HG03045 (cell line): ENCODE results near the gene ZSCAN2.
"Not testable (repeated sequence)": the region's sequence is repeated elsewhere in the genome, so short reads cannot be mapped to it uniquely, and the experiment has no call there.

Experiments used
- ATAC-seq: cut with Tn5 transposase; IDR thresholded peaks from one replicate; pipeline ENCODE4 v1.9.1; 2021; ENCODE audit warnings: mild to moderate bottlenecking, moderate library complexity; ENCODE audit not compliant: unreplicated experiment

The ZSCAN2 gene

GRCh38 chr15:84634228-84634837 lies 33.5 kb downstream of the ZSCAN2 start:
- no peak for ATAC-seq

DNA sequence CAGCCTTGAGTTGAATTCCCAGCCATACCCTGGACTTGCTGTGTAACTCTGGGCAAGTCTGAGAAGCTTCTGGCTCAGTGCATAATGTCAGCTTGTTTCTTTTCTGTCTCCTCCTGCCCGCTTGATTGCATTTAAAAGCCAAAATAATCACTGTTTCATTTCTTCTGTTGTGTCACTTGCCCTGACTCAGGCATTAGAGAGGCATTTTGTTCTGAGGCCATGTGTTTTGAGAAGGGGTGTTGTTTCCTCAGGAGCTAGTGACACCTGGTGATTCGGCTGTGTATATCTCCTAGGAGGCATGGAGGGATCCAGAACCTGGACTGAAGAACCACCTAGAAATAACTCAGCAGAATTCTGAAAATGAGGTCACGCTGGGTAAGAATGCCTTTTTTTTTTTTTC lies 37.3 kb downstream of the ZSCAN2 start:
- no peak for ATAC-seq

GRCh38 chr15:84641871-84642270 lies 41.1 kb downstream of the ZSCAN2 start:
- ATAC-seq = not testable (repeated sequence)

- ATAC-seq = not testable (repeated sequence)
Measured at GRCh38 chr15:84642640-84643039, 41.8 kb downstream of the ZSCAN2 start.

- ATAC-seq = no peak
Measured at GRCh38 chr15:84643838-84644237, 43.0 kb downstream of the ZSCAN2 start.

DNA sequence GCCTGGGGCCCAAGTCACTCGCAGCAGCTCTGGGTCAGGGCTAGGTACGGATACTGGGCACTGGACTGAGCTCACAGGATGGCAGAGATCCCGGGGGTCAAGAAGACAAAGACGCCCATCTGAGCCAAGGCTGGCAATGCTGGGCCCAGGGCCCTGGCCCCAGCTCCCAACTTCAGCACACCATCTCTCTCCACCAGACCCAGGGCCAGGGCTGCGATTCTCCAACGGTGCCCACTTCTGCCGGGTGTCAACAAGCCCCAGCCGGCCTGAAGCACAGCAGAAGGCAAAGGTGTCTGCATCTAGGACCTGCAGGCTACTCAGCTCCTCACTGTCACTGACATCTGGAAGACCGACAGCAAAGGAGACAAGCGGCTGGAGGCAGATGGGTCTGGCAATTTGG lies 44.7 kb downstream of the ZSCAN2 start:
- no peak for ATAC-seq

DNA sequence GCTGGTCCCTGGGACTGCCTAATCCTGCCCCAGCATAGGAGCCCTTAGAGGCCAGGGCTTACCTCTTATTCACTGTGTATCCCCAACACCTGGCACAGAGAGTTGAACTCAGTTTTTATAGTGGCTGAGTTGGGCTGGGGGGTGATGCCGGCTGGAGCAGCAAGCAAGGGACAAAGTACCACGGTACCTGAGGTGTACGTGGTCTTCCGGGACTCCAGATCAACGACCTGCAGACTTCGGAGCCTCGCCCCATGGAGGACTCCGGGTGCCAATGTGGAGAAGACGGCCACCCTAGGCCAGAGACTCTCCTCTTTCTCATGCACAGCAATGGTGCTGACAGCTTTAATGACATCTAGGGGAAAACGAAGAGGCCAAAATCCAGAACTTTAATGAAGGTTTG lies 45.2 kb downstream of the ZSCAN2 start:
- no peak for ATAC-seq

DNA sequence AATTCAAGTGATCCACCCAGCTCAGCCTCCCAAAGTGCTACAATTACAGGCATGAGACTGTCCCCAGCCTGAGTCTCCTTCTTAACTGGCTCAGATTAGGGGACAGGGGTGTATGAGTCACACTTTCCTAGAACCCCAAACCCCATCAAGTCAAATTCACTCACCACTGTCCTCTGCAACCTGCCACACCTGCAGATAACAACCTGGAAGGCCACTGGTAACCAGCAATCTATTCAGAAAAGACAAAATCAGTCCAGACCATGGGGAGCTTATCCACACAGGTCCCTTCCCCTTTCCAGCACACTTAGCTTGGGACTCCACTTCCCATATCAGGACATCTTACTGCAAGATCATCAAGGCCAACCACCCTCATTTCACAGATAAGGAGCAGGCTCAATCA lies 46.9 kb downstream of the ZSCAN2 start:
- no peak for ATAC-seq

GRCh38 chr15:84648539-84648938 lies 47.7 kb downstream of the ZSCAN2 start:
- ATAC-seq = no peak

- no peak for ATAC-seq
Measured at GRCh38 chr15:84649706-84650105, 48.9 kb downstream of the ZSCAN2 start.

GRCh38 chr15:84653584-84653909 lies 52.7 kb downstream of the ZSCAN2 start:
- ATAC-seq = no peak

DNA sequence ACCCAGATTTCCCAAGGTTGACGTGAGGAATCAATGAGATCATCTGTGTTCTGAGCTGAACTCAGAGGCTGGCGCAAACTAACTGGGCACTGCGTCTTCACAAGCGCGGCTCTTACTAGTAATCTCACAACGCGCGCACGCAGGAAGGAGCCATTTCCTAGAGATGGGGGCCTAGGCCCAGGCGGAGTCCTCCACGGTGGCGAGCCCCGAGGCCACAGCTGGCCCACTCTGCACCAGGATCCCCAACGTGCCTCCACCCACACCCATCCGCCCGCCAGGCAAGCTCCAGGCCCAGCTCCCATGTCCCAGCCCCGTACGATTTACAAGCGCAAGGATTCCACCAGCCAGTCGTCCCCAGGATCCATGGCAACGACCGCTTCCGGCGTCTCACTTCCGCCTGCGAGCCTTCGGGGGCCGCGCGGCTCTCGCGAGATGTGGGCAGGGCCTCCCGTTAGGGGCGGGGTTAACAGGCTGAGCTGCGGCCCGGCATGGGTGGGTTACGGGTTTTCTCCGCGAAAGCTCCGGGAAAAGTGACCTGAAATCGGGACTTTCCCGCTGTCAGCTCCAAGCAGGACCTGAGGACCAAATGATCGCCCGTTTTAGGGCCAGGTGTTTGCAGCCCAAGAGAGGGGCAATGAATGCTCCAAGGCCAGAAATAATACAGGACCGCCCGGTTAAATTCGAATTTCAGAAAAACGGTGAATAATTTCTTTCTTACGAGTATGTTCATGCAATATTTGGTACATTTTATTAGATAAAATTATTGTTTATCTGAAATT lies 53.3 kb downstream of the ZSCAN2 start, which contains the start of gene WDR73:
TSS of gene WDR73 (minus strand) at position 374 of the 779 bp plus-strand sequence. CDS start at position 365, 9 bp downstream.
- ATAC-seq = peak; percentile 85

DNA sequence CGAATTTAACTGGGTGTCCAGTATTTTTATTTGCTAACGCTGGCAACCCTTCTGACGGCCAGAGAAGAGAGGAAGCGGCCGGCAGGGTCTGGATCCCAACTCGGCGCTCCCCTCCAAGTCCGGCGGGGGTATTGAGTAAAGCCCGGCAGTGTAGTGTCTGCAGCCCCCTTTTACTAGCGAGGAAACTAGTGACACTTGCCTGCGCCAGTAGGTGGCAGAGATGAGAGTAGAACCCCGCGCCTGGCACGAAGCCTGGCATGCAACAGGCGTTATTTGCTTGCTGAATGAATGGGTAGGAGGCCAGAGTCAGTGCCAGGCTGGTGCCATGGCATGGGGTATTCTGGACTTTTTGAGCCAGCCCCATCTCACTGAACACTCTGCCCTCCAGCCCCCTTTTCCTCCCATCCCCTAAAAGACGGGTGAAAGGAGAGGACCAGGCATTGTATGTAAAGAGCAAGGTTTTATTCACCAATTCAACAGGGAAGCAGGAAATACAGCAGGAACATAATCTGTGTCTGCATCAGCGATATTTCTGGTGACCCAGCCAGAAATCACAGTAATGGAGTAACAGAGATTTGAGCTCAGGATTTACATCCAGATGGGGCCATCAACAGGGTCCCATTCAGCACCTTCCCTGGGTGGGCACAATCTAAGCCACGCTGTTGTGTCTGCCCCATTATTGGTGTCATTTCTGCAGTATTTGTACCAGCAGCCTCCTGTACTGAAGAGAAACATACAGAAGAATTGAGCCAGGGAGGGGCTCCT lies 54.1 kb downstream of the ZSCAN2 start:
- peak; percentile 42 for ATAC-seq

DNA sequence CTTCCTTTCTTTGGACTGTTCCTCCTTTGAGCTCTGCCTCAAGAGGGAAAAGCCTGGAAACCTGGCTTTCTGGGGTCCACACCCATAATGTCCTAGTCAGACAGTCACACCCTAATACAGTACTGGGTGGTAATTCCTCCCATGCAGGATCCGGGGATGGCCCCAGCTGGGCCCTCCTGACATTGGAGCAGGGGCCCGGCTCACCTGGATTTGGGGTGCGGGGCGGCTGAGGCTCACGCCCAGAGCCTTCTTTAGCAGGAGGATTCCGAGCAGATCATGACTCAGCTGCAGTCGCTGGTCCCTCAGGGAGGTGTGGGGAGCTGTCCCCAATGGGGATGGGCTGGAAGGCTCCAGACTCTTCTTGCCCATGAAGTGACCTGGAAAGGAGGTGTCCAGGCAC lies 56.2 kb downstream of the ZSCAN2 start:
- no peak for ATAC-seq

DNA sequence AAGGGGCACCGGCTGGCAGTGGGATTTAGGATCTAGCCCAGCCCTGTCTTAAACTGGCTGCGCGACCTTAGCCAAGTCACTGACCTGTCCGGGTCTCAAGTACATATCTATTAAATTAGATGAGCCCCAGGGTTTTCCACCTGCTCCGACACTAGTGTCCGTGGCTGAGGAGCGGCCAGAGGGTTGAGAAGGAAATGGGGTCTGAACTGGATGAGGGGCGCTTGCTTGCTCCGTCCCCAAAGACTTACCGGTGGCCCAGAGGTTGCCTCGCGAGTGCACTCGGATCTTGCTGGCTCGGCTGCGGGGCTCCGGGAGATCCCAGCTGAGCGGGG lies 56.9 kb downstream of the ZSCAN2 start:
- no peak for ATAC-seq

GRCh38 chr15:84658080-84658787 lies 57.4 kb downstream of the ZSCAN2 start, which contains the start of gene NMB:
TSS of gene NMB (minus strand) at chr15:84658199. CDS start at chr15:84658152, 47 bp downstream.
- peak; percentile 55 for ATAC-seq

- ATAC-seq = no peak
Measured at GRCh38 chr15:84658788-84659411, 58.1 kb downstream of the ZSCAN2 start.

DNA sequence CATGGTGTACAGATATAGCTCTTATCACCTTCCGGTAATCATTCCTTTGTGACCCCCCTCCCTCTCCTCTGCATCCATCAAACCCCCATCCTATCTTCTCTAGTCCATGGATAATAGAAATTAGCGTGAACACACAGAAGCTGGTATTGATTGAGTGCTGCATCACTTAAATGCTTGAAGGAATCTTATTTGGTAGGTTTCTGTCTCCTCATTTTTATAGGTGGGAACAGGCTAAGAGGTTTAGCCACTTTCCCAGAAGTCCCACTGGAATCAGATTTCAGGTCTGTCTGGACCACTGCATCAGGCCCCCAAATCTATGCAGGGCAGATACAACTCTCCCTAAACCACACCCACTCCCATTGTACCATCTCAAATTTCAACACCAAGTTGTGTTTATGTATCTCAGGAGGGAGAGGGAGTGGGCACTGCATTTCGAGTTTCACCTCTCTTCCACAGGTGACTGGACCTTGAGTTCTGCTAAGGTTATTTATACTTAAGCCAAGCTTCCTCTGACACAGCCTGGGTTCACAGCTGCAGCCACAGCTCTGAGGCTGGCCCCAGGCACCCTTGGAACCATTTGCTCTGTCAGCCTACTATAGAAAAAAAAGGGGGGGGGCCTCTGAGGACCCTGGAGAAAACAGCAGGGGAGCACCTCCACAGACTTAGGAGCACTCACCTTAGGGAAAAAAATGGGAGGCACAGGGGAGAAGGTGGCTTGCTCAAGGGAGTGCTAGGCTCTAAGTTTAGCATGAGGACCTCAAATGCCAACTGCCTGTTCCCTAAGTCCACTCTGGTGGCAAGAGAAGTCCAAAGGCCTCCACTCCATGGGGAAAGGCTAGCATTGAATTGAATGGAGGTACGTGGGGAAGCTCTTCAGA lies 59.3 kb downstream of the ZSCAN2 start:
- ATAC-seq = no peak

DNA sequence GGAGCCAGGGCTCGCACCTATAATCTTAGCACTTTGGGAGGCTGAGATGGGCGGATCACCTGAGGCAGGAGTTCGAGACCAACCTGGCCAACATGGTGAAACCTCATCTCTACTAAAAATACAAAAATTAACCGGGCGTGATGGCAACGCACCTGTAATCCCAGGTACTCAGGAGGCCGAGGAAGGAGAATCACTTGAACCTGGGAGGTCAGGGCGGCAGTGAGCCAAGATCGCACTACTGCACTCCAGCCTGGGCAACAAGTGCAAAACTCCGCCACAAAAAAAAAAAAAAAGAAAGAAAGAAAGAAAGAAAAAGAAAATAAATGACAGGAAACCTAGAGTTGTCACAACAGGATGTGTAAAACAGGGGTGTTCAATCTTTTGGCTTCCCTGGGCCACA lies 60.2 kb downstream of the ZSCAN2 start:
- ATAC-seq = no peak

- no peak for ATAC-seq
Measured at GRCh38 chr15:84666373-84666772, 65.6 kb downstream of the ZSCAN2 start.
